CD14-positive monocyte (primary cell): ENCODE data around the gene ATP6V0A4. TPM values are rescaled to one million over a fixed set of nuclear protein-coding genes. Genes with fewer than 3 reads are reported as not detected.

Experiments used
- DNase-seq, 3 donors: peaks; one replicate each; pipeline ENCODE4 v3.0.0-alpha.2; 2011 to 2022
- H2AFZ ChIP-seq: 2 replicates; pipeline ENCODE4 v1.6.0; 2012; ENCODE audit warnings: mild to moderate bottlenecking, low read depth, low read length, inconsistent platforms; ENCODE audit not compliant: insufficient read depth, poor library complexity, severe bottlenecking
- H3K27ac ChIP-seq, 2 donors: 1 replicate in 1 of 2; 2 replicates in 1 of 2; pipeline ENCODE4 v1.5.1; 2012 to 2013; ENCODE audit warnings: low read length in 2 of 2, control low read depth in 1 of 2, inconsistent platforms in 1 of 2, low read depth in 1 of 2, mild to moderate bottlenecking in 1 of 2
- H3K27me3 ChIP-seq, 2 donors: one replicate each; pipeline versions ENCODE4 v1.6.0 to v1.6.1; 2011 to 2013; ENCODE audit warnings: low read length in 2 of 2; ENCODE audit not compliant: control insufficient read depth in 2 of 2, insufficient read depth in 2 of 2
- H3K36me3 ChIP-seq, 2 donors: replicated peaks in 1 of 2; 1 replicate in 1 of 2; 2 replicates in 1 of 2; pipeline versions ENCODE4 v1.5.1 to v1.6.1; 2012 to 2013; ENCODE audit warnings: low read length in 2 of 2, control low read depth in 1 of 2, inconsistent platforms in 1 of 2, mild to moderate bottlenecking in 1 of 2; ENCODE audit not compliant: insufficient read depth in 2 of 2, control insufficient read depth in 1 of 2
- H3K4me1 ChIP-seq, 2 donors: 1 replicate in 1 of 2; 2 replicates in 1 of 2; pipeline versions ENCODE4 v1.5.1 to v1.6.1; 2012 to 2013; ENCODE audit warnings: low read length in 2 of 2, control low read depth in 1 of 2, inconsistent platforms in 1 of 2, mild to moderate bottlenecking in 1 of 2, moderate library complexity in 1 of 2; ENCODE audit not compliant: insufficient read depth in 2 of 2, control insufficient read depth in 1 of 2
- H3K4me2 ChIP-seq: replicated peaks from 2 replicates; pipeline ENCODE3; 2012; ENCODE audit warnings: low read length, moderate library complexity, mild to moderate bottlenecking; ENCODE audit not compliant: poor library complexity, severe bottlenecking; ENCODE audit errors: extremely low read depth
- H3K4me3 ChIP-seq, 3 experiments: fragments of 200-600 bp in 1 of 3; sonication (generic) in 1 of 3; replicated peaks in 1 of 3; 1 replicate in 2 of 3; 2 replicates in 1 of 3; pipeline ENCODE4 v1.5.1; 2011 to 2013; ENCODE audit warnings: low read length in 3 of 3, mild to moderate bottlenecking in 3 of 3, control low read depth in 2 of 3, low read depth in 2 of 3, inconsistent platforms in 1 of 3, moderate library complexity in 1 of 3
- H3K79me2 ChIP-seq: 2 replicates; pipeline ENCODE4 v1.6.0; 2012; ENCODE audit warnings: mild to moderate bottlenecking, control low read depth, inconsistent platforms, low read length, moderate library complexity; ENCODE audit not compliant: insufficient read depth
- H3K9ac ChIP-seq: 2 replicates; pipeline ENCODE4 v1.6.0; 2017; ENCODE audit warnings: low read length, mild to moderate bottlenecking; ENCODE audit not compliant: insufficient read depth, poor library complexity, severe bottlenecking
- H3K9me3 ChIP-seq, 2 donors: replicated peaks in 1 of 2; 1 replicate in 1 of 2; 2 replicates in 1 of 2; pipeline versions ENCODE4 v1.5.1 to v1.6.1; 2012 to 2013; ENCODE audit warnings: low read length in 2 of 2, control low read depth in 1 of 2; ENCODE audit not compliant: control insufficient read depth in 1 of 2, insufficient read depth in 1 of 2
- H4K20me1 ChIP-seq: 2 replicates; pipeline ENCODE4 v1.6.0; 2012; ENCODE audit warnings: mild to moderate bottlenecking, low read length, control low read depth, moderate library complexity; ENCODE audit not compliant: insufficient read depth
- H3K27ac Mint-ChIP-seq, 7 donors: one replicate each; pipeline ENCODE4 v1.8.0; 2020; ENCODE audit warnings: mild to moderate bottlenecking in 7 of 7, mixed read lengths in 7 of 7, moderate library complexity in 6 of 7, inconsistent platforms in 2 of 7
- H3K27me3 Mint-ChIP-seq, 3 donors: one replicate each; pipeline ENCODE4 v1.8.0; 2021 to 2022; ENCODE audit warnings: low read depth in 3 of 3, mild to moderate bottlenecking in 3 of 3, mixed read lengths in 3 of 3, moderate library complexity in 3 of 3, inconsistent platforms in 1 of 3
- H3K36me3 Mint-ChIP-seq, 2 donors: one replicate each; pipeline ENCODE4 v1.8.0; 2020; ENCODE audit warnings: mixed read lengths in 2 of 2, inconsistent platforms in 1 of 2, mild to moderate bottlenecking in 1 of 2
- H3K4me1 Mint-ChIP-seq: one replicate; pipeline ENCODE4 v1.8.0; 2020; ENCODE audit warnings: mild to moderate bottlenecking, mixed read lengths
- H3K4me3 Mint-ChIP-seq, 2 donors: one replicate each; pipeline ENCODE4 v1.8.0; 2020; ENCODE audit warnings: mild to moderate bottlenecking in 2 of 2, mixed read lengths in 2 of 2, moderate library complexity in 1 of 2
- H3K9me3 Mint-ChIP-seq, 7 donors: one replicate each; pipeline ENCODE4 v1.8.0; 2020 to 2022; ENCODE audit warnings: mixed read lengths in 7 of 7, mild to moderate bottlenecking in 6 of 7, moderate library complexity in 6 of 7, inconsistent platforms in 2 of 7
- WGBS: methylation state at CpG from one replicate; pipeline ENCODE4 v1.1.5; 2013; ENCODE audit warnings: missing lambda C conversion rate; ENCODE audit not compliant: insufficient coverage; 5-methylcytosine and 5-hydroxymethylcytosine counted together
- intact Hi-C, 2 donors: fragments of 100-400 bp; cut with micrococcal nuclease; formaldehyde crosslinking; loops; one replicate each; pipeline versions ENCODE4 v1.15.0 to v1.15.1; 2023
- polyA plus RNA-seq, 3 donors: library from polyadenylated mRNA; depleted of rRNA in 1 of 3; unstranded in 2 of 3; stranded (reverse) in 1 of 3; fragments of 300-500 nt in 2 of 3; fragments of >200 nt in 1 of 3; fragmentation: Illumina TruSeq in 2 of 3; gene quantifications; 1 replicate in 2 of 3; 2 replicates in 1 of 3; pipeline ENCODE4 v1.2.3, GENCODE V29; 2012 to 2021
- TF ChIP-seq, protein P1 (sequence below): fragments of 200-600 bp; IDR thresholded peaks from one replicate; pipeline ENCODE4 v1.8.0; 2022; ENCODE audit warnings: antibody characterized with exemption, mild to moderate bottlenecking

ATP6V0A4 gene
- polyA plus RNA-seq, 3 donors, result not detected

GRCh38 chr7:138835087-138835486 lies 37.1 kb upstream of the ATP6V0A4 start:
- no peak overlapping the region for H3K9ac ChIP-seq
- Mint-ChIP-seq H3K27ac (no peak overlapping the region), H3K4me3 (no peak overlapping the region), H3K27me3 (peaks cover 0 to 3% (median 2%) of the 10 kb centered on the region in 3 donors), H3K36me3 (no peaks in the 10 kb centered on the region), H3K4me1 (no peaks in the 10 kb centered on the region), H3K9me3 (no peaks in the 10 kb centered on the region)
- H3K9me3 ChIP-seq, result no peaks in the 10 kb centered on the region
- H3K27ac ChIP-seq, result no peak overlapping the region
- H3K27me3 ChIP-seq, result no peaks in the 10 kb centered on the region
- WGBS, result 100% methylated on average over 4 of the region's 11 CpGs
- H3K4me2 ChIP-seq, result no peak overlapping the region
- H4K20me1 ChIP-seq, result no peaks in the 10 kb centered on the region
- no peaks in the 10 kb centered on the region for H3K36me3 ChIP-seq
- no peak overlapping the region for H2AFZ ChIP-seq
- intact Hi-C loops, result no loop called here
- no peaks in the 10 kb centered on the region for H3K4me1 ChIP-seq
- H3K79me2 ChIP-seq, result no peaks in the 10 kb centered on the region
- no peak overlapping the region for H3K4me3 ChIP-seq
- DNase-seq, result no peak
- TF ChIP-seq, protein P1, sequence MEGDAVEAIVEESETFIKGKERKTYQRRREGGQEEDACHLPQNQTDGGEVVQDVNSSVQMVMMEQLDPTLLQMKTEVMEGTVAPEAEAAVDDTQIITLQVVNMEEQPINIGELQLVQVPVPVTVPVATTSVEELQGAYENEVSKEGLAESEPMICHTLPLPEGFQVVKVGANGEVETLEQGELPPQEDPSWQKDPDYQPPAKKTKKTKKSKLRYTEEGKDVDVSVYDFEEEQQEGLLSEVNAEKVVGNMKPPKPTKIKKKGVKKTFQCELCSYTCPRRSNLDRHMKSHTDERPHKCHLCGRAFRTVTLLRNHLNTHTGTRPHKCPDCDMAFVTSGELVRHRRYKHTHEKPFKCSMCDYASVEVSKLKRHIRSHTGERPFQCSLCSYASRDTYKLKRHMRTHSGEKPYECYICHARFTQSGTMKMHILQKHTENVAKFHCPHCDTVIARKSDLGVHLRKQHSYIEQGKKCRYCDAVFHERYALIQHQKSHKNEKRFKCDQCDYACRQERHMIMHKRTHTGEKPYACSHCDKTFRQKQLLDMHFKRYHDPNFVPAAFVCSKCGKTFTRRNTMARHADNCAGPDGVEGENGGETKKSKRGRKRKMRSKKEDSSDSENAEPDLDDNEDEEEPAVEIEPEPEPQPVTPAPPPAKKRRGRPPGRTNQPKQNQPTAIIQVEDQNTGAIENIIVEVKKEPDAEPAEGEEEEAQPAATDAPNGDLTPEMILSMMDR, result no peak

DNA sequence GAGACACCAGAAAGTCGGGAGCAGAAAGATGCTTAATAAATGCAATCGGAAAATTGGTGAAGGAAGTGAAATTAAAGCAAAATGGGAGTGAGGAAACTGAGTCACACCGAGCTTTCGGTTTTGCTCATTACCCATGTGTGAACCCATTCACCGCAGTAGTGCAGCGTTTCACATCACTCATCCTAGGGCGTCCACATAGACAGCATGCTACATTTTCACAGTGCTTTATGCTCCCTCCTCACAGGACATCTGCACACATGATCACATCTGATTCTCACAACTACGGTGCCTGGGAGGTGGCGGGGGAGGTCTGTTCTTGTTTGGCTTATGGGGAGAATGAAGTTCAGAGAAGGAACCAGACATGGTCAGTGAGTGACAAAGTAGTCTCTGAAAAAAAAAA lies 36.6 kb upstream of the ATP6V0A4 start:
- Histone ChIP-seq H3K9ac (no peak overlapping the region), H3K4me2 (no peak overlapping the region), H2AFZ (no peak overlapping the region), H3K9me3 (no peaks in the 10 kb centered on the region), H3K4me3 (no peak overlapping the region), H4K20me1 (no peaks in the 10 kb centered on the region), H3K4me1 (no peaks in the 10 kb centered on the region), H3K27ac (no peak overlapping the region), H3K36me3 (no peaks in the 10 kb centered on the region), H3K27me3 (no peaks in the 10 kb centered on the region), H3K79me2 (no peaks in the 10 kb centered on the region)
- Mint-ChIP-seq H3K4me1 (no peaks in the 10 kb centered on the region), H3K4me3 (no peak overlapping the region), H3K27me3 (peaks cover 0 to 3% (median 1%) of the 10 kb centered on the region in 3 donors), H3K36me3 (no peaks in the 10 kb centered on the region), H3K27ac (peak overlapping the region in 1 of 7 donors; percentile 48), H3K9me3 (no peaks in the 10 kb centered on the region)
- TF ChIP-seq, protein P1, result no peak
- WGBS, result 96% methylated on average over 7 of the region's 9 CpGs
- no peak for DNase-seq
- intact Hi-C loops, result no loop called here
